ENCODE measurements around the gene NTN4.
"Not testable (repeated sequence)": the region's sequence is repeated elsewhere in the genome, so short reads cannot be mapped to it uniquely, and the experiment has no call there.

The NTN4 gene

GRCh38 chr12:95790033-95790916 is at the start of gene NTN4:
NTN4 (minus strand) TSS chr12:95790764; CDS start chr12:95790309, 455 bp downstream.
- H3K4me3 ChIP-seq (ENCODE audit: low read length): peak within 1 kb of the TSS; percentile 52
- TF ChIP-seq ZNF274 (IDR thresholded peaks at IDR 0.05; ENCODE audit: low read depth, low read length): no peak

DNA sequence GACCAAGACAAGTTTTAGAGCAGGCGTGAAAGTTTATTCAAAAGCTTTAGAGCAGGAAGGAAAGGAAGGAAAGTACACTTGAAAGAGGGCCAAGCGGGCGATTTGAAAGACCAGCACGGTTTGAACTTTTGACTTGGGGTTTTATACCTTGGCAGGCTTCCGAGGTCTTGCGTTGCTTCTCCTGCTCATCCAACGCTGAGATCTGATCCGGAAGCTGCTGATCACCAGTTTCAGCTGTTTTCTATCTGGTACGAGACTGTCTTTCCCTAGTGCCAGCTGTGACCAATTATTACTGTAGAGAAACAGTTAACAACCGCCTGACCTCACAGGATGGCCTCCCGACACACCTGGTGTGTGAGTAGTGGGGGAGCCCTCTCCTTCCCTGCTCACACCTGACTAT is 47.6 kb upstream of the NTN4 start:
- TF ChIP-seq ZNF274 (IDR thresholded peaks at IDR 0.05; ENCODE audit: low read depth, low read length): no peak
- no peak overlapping the region for H3K4me3 ChIP-seq (ENCODE audit: low read length)

GRCh38 chr12:95837240-95838038 is 46.9 kb upstream of the NTN4 start:
- H3K4me3 ChIP-seq (ENCODE audit: low read length): no peak overlapping the region
- TF ChIP-seq ZNF274 (IDR thresholded peaks at IDR 0.05; ENCODE audit: low read depth, low read length): no peak

GRCh38 chr12:95836630-95837239 is 46.2 kb upstream of the NTN4 start:
- H3K4me3 ChIP-seq (ENCODE audit: low read length): no peak overlapping the region
- no peak for TF ChIP-seq ZNF274 (IDR thresholded peaks at IDR 0.05; ENCODE audit: low read depth, low read length)

GRCh38 chr12:95836185-95836609 is 45.6 kb upstream of the NTN4 start:
- no peak for TF ChIP-seq ZNF274 (IDR thresholded peaks at IDR 0.05; ENCODE audit: low read depth, low read length)
- no peak overlapping the region for H3K4me3 ChIP-seq (ENCODE audit: low read length)

GRCh38 chr12:95834572-95834971 is 44.0 kb upstream of the NTN4 start:
- H3K4me3 ChIP-seq (ENCODE audit: low read length): no peak overlapping the region
- TF ChIP-seq ZNF274 (IDR thresholded peaks at IDR 0.05; ENCODE audit: low read depth, low read length): no peak

DNA sequence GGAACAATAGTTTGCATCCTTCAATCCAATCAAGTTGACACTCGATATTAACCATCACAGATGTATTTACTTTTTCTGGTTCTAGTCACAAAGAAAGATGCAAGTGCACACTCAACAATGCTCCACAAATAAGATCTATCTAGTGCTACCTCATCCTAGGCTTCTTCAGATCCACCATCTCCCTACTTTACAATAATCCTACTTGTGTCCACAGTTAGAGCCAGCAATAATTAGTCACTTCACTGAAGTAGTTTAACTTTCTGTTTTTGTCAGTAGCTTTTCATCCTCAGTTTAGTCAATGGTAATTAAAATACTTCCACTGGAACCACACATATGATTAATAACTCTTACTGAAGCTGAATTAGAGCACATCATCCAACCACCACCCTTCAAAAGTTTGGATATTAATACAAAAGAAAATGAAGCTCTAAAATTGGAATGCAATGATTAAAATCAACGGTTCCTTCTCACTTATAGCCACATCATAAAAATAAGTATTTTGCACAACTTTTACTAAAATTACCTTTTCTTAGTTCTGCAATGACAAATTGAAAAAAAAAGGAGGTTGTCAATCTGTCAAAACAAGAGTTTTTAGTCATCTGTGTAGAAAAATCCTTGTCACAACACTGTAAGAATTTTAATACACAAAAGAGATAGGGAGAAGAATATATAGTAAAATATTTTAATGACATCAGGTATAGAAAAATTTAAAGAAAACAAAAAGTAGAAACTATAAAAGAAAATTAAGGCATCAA is 39.9 kb upstream of the NTN4 start:
- no peak overlapping the region for H3K4me3 ChIP-seq (ENCODE audit: low read length)
- TF ChIP-seq ZNF274 (IDR thresholded peaks at IDR 0.05; ENCODE audit: low read depth, low read length): no peak

GRCh38 chr12:95829395-95829794 is 38.8 kb upstream of the NTN4 start:
- TF ChIP-seq ZNF274 (IDR thresholded peaks at IDR 0.05; ENCODE audit: low read depth, low read length): no peak

DNA sequence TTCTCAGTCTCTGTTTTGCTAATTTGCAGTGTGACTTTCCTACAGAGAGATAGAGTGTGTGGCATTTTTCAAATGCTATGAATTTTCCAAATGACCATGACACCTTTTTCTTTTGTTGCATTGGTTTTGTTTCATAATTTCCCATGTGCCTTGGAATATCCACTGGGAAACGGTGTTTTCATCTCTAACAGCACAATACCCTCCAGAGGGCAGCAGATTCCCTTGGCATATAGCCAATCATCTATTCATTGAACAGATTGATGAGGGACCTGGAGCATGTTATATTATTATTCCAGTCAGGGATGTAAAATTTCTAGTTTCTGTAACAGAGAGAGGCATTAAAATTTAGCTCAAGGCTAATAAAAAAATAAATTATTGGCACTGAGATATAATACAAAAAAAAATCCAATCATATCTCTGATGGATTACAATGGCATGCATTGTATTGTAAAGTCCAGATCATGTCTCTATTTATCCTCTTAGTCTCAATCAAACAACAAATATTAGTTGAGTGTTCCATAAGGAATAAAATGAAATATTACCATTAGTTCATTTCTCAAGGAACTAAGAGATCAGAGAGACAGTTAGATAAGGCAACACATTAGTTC is 29.6 kb upstream of the NTN4 start:
- TF ChIP-seq ZNF274 (IDR thresholded peaks at IDR 0.05; ENCODE audit: low read depth, low read length): no peak
- no peak overlapping the region for H3K4me3 ChIP-seq (ENCODE audit: low read length)

More at GRCh38 chr12:95829395-95829794, 38.8 kb upstream of the NTN4 start:
- H3K4me3 ChIP-seq (ENCODE audit: low read length): no peak overlapping the region

DNA sequence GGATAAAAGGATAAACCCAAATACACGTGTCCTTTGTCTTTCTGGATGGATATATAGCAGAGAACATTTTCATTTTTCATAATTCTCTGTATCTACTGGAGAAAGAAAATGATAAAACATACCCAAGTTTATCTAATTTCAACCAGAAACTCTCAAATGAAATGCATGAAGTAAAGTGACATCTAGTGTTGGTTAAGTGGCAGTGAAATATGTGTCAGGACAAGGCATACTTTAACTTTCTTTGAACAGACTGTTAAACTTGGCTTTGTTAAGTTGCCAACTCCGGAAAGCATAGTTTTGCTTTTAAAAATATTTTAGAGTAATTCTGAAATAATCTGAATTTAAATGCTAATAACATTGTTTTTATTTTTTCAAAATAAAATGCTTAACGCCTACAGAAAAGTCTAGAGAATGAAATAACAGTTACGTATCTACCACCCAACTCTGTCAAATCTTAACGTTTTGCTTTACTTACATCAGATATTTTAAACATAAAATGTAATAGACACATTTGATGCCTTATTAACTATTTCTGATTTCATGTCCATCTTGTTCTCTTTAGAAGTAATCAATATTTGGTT is 25.2 kb upstream of the NTN4 start:
- no peak overlapping the region for H3K4me3 ChIP-seq (ENCODE audit: low read length)
- TF ChIP-seq ZNF274 (IDR thresholded peaks at IDR 0.05; ENCODE audit: low read depth, low read length): no peak

DNA sequence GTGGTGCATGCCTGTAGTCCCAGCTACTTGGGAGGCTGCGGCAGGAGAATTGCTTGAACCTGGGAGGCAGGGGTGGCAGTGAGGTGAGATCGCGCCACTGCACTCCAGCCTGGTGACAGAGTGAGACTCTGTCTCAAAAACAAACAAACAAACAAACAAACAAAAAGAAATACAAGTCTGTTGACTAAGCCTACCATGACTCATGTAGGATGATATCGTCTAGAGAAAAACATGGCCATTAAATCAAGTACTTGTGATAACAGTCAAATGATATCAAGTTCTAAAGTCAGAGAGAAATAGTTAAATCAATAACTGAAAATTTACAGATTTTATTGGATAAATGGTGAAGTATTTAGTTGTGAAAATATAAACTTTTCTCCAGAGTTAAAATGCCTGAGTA is 21.6 kb upstream of the NTN4 start:
- not testable (repeated sequence) for H3K4me3 ChIP-seq (ENCODE audit: low read length)

DNA sequence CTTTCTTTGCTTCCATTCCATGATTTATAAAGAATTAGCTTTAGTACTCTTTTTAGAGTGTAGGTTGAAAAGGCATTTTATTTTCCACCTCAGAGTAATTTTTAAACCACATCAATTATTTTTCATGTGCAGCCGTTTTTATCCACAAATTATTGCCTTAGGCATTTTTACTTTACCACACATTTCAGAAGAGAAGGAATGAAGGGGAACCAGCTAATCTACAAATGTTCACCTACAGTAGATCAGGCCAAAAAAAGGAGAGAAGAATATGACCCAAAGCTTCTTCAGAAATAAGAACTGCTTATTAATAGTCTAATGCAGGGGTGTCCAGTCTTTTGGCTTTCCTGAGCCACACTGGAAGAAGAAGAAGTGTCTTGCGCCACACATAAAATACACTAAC is 19.8 kb upstream of the NTN4 start:
- no peak overlapping the region for H3K4me3 ChIP-seq (ENCODE audit: low read length)
- no peak for TF ChIP-seq ZNF274 (IDR thresholded peaks at IDR 0.05; ENCODE audit: low read depth, low read length)

DNA sequence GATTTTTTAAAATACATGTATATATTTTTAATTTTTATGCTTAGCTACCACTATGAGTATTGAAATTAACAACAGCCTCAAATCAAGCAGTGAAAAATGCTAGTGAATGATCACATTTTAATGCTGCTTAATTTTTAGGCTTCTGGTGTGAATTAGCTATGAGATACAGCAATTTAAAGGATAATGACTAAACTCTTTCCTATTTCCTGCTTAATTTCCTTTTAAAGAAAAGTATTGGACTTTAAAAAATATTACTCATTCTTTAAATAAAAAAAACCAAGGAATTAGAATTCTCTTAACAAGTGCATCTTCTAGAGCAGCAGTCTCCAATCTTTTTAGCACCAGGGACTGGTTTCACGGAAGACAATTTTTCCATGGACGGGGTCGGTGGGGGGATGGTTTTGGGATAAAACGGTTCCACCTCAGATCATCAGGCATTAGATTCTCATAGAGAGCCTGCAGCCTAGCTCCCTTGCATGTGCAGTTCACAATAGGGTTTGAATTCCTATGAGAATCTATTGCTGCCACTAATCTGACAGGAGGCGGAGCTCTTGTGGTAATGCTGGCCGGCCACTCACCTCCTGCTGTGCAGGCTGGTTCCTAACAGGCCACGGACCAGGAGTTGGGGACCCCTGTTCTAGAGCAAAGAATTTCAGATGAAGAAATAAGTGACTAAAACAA is 18.6 kb upstream of the NTN4 start:
- H3K4me3 ChIP-seq (ENCODE audit: low read length): no peak overlapping the region
- no peak for TF ChIP-seq ZNF274 (IDR thresholded peaks at IDR 0.05; ENCODE audit: low read depth, low read length)

All from GM08714 (cell line).